ENCODE results near the gene STX16. TPM values are rescaled to one million over a fixed set of nuclear protein-coding genes. Genes with fewer than 3 reads are reported as not detected.

Gene STX16
- polyA plus RNA-seq, 3 donors: 15.6 to 165 (median 27.4) TPM

DNA sequence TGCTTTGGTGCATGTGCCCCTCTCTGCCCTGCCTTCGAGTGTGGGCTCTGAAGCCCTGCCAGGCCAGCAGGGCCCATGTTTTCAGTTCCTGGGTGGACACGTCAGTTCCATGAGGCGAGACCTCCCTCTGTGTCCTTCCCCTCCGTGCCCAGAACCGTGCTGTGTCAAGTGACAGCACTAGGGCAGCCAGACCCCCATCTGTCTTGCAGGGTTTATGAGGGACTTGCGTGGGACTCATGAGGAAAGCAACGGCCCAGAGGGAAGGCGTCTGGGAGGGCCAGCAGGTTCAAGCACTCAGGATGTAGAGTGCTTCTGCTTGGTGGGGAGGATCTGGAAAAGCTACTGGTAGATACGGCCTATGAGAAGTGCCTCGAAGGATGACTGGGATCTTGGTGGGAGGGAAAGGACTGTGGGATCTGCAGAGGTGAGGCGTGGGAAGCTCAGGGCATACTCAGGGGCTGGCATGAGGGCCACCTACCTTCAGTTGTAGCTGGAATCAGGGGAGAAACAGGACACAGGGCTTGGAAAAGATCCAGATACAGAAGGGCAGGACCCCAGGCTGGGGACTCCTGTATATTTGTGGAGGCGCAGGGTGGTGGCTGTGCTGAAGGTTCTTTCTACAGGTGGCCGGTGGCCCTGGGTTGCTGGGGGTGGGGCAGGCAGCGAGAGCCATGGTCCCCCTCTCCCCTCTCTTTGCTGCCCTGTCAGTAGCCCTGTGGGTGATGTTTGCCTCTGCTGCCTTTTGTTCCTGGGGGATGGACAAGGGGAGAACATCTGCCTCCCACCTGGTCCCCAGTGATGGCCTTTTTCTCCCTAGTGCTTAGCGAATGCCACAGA is 47.0 kb downstream of the STX16 start:
- Histone ChIP-seq H4K20me1 (ENCODE audit: insufficient read depth, low read length) (peaks cover 5% of the 10 kb centered on the region), H3K27ac (ENCODE audit: low read depth in 1 of 2, low read length in 2 of 2) (no peak overlapping the region), H3K27me3 (ENCODE audit: control insufficient read depth in 2 of 2, insufficient read depth in 2 of 2, low read length in 2 of 2) (no peaks in the 10 kb centered on the region), H3K9ac (ENCODE audit: insufficient read depth, low read length, poor library complexity, severe bottlenecking) (no peak overlapping the region), H3K9me3 (replicated peaks in 1 of 2; ENCODE audit: control insufficient read depth in 1 of 2, insufficient read depth in 1 of 2, low read length in 2 of 2) (no peaks in the 10 kb centered on the region), H3K4me3 (replicated peaks in 1 of 3; ENCODE audit: low read depth in 2 of 3, low read length in 3 of 3) (no peak overlapping the region), H3K36me3 (replicated peaks in 1 of 2; ENCODE audit: control insufficient read depth in 1 of 2, insufficient read depth in 2 of 2, low read length in 2 of 2) (peaks cover 76 to 83% of the 10 kb centered on the region in 2 donors), H3K79me2 (ENCODE audit: insufficient read depth, low read length) (peaks cover 19% of the 10 kb centered on the region), H3K4me2 (replicated peaks; ENCODE audit: extremely low read depth, low read length, poor library complexity, severe bottlenecking) (no peak overlapping the region), H2AFZ (ENCODE audit: insufficient read depth, low read depth, low read length, poor library complexity, severe bottlenecking) (no peak overlapping the region), H3K4me1 (ENCODE audit: control insufficient read depth in 1 of 2, insufficient read depth in 2 of 2, low read length in 2 of 2) (peaks cover 17 to 20% of the 10 kb centered on the region in 2 donors)
- Mint-ChIP-seq H3K27ac (peak overlapping the region in 6 of 7 donors; percentile 3 to 76 (median 26)), H3K27me3 (ENCODE audit: low read depth in 3 of 3) (peaks cover 0 to 2% (median 0%) of the 10 kb centered on the region in 3 donors), H3K9me3 (no peaks in the 10 kb centered on the region), H3K4me1 (no peaks in the 10 kb centered on the region), H3K4me3 (no peak overlapping the region), H3K36me3 (peaks cover 19 to 33% of the 10 kb centered on the region in 2 donors)
- no peak for DNase-seq
- TF ChIP-seq, protein P1, sequence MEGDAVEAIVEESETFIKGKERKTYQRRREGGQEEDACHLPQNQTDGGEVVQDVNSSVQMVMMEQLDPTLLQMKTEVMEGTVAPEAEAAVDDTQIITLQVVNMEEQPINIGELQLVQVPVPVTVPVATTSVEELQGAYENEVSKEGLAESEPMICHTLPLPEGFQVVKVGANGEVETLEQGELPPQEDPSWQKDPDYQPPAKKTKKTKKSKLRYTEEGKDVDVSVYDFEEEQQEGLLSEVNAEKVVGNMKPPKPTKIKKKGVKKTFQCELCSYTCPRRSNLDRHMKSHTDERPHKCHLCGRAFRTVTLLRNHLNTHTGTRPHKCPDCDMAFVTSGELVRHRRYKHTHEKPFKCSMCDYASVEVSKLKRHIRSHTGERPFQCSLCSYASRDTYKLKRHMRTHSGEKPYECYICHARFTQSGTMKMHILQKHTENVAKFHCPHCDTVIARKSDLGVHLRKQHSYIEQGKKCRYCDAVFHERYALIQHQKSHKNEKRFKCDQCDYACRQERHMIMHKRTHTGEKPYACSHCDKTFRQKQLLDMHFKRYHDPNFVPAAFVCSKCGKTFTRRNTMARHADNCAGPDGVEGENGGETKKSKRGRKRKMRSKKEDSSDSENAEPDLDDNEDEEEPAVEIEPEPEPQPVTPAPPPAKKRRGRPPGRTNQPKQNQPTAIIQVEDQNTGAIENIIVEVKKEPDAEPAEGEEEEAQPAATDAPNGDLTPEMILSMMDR (IDR thresholded peaks at IDR 0.05): no peak
- 96% methylated on average over 12 of the region's 15 CpGs for WGBS (ENCODE audit: insufficient coverage)
- intact Hi-C loops (cut with micrococcal nuclease): no loop called here

DNA sequence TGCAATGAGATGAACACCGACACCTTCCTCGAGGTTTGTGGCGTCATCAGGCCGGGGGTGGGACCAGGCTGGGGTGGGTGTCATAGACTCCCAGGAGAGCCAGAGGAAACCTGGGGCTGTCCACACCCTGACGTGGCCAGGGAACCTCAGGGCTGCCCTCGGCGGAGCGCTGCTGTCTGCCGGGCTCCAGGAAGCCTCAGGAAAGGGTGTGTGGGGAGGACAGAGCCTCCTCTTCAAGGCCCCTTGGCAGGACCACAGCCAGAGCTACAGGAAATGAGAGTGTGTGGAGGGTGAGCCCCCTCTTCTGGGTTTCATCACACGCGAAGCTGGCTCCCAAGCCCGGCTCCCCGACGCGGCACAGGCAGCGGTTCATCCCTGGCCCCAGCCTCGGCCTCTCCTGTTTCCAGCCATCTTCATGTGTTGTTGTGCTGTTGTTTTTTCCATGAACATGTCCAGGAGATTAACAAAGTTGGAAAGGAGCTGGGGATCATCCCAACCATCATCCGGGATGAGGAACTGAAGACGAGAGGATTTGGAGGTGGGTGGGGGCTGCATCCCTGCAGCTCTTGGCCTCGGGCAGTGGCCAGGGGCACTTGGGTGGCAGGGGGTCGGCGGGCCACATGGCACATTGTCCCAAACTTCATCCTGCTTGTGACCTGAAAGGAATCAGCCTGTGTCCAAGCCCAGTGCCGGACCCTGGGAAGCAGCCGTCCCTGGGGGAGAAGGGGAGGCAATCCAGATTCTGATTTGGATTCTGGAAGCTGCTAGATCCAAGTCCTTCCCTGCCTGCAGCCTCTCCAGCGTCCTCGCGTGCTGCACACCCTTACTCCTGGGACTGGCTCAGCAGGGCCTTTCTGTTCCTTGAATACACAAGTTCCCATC is 47.9 kb downstream of the STX16 start:
- Mint-ChIP-seq H3K9me3 (peaks cover 0 to 1% (median 0%) of the 10 kb centered on the region in 7 donors), H3K27ac (peak overlapping the region in 1 of 7 donors; percentile 26), H3K36me3 (peaks cover 28 to 42% of the 10 kb centered on the region in 2 donors), H3K27me3 (ENCODE audit: low read depth in 3 of 3) (peaks cover 0 to 2% (median 0%) of the 10 kb centered on the region in 3 donors), H3K4me3 (no peak overlapping the region), H3K4me1 (no peaks in the 10 kb centered on the region)
- Histone ChIP-seq H3K4me1 (ENCODE audit: control insufficient read depth in 1 of 2, insufficient read depth in 2 of 2, low read length in 2 of 2) (peaks cover 9 to 11% of the 10 kb centered on the region in 2 donors), H3K36me3 (replicated peaks in 1 of 2; ENCODE audit: control insufficient read depth in 1 of 2, insufficient read depth in 2 of 2, low read length in 2 of 2) (peaks cover 85 to 92% of the 10 kb centered on the region in 2 donors), H3K4me3 (replicated peaks in 1 of 3; ENCODE audit: low read depth in 2 of 3, low read length in 3 of 3) (no peak overlapping the region), H4K20me1 (ENCODE audit: insufficient read depth, low read length) (peaks cover 5% of the 10 kb centered on the region), H3K4me2 (replicated peaks; ENCODE audit: extremely low read depth, low read length, poor library complexity, severe bottlenecking) (no peak overlapping the region), H3K79me2 (ENCODE audit: insufficient read depth, low read length) (peaks cover 10% of the 10 kb centered on the region), H3K27ac (ENCODE audit: low read depth in 1 of 2, low read length in 2 of 2) (no peak overlapping the region), H2AFZ (ENCODE audit: insufficient read depth, low read depth, low read length, poor library complexity, severe bottlenecking) (no peak overlapping the region), H3K27me3 (ENCODE audit: control insufficient read depth in 2 of 2, insufficient read depth in 2 of 2, low read length in 2 of 2) (no peaks in the 10 kb centered on the region), H3K9me3 (replicated peaks in 1 of 2; ENCODE audit: control insufficient read depth in 1 of 2, insufficient read depth in 1 of 2, low read length in 2 of 2) (no peaks in the 10 kb centered on the region), H3K9ac (ENCODE audit: insufficient read depth, low read length, poor library complexity, severe bottlenecking) (no peak overlapping the region)
- DNase-seq: no peak
- TF ChIP-seq, protein P1 (IDR thresholded peaks at IDR 0.05): no peak
- intact Hi-C loops (cut with micrococcal nuclease): no loop called here
- WGBS (ENCODE audit: insufficient coverage): 88% methylated on average over 26 of the region's 27 CpGs

All from CD14-positive monocyte (primary cell).